K562 (cell line): Measurements from ENCODE around the gene SNRPA. TPM values are rescaled to one million over a fixed set of nuclear protein-coding genes. Genes with fewer than 3 reads are reported as not detected.
A peak's percentile ranks its signal among the peaks of the same experiment; 100 is the strongest.

ENCODE experiments used
- DMBX1 ChIP-seq: fragments of 250-450 bp; sonication (Bioruptor Pico); IDR thresholded peaks from 2 replicates; pipeline ENCODE4 v1.8.0; 2022; ENCODE audit warnings: inconsistent platforms, mild to moderate bottlenecking, moderate library complexity, borderline replicate concordance
- ETV1 ChIP-seq: fragments of 450-650 bp; conservative IDR thresholded peaks from 2 replicates; pipeline ENCODE4 v1.6.1; 2016; ENCODE audit warnings: missing genetic modification characterization, control low read depth, low read depth, missing compliant biosample characterization
- HDAC1 ChIP-seq, 2 experiments: fragments of 450-650 bp; IDR thresholded peaks; 2 replicates each; pipeline ENCODE4 v1.6.1; 2016 to 2017; ENCODE audit warnings: inconsistent platforms in 1 of 2, mild to moderate bottlenecking in 1 of 2, moderate library complexity in 1 of 2
- IRF9 ChIP-seq: fragments of 450-650 bp; IDR thresholded peaks from 2 replicates; pipeline ENCODE4 v1.6.1; 2016; ENCODE audit warnings: missing biosample characterization, missing genetic modification characterization
- PKNOX1 ChIP-seq: fragments of 450-650 bp; IDR thresholded peaks from 2 replicates; pipeline ENCODE4 v1.6.1; 2016
- RBBP5 ChIP-seq: fragments of 200-600 bp; sonication (generic); IDR thresholded peaks from 2 replicates; pipeline ENCODE4 v1.6.1; 2012; ENCODE audit warnings: borderline replicate concordance, mild to moderate bottlenecking, low read length, control low read depth, inconsistent platforms; ENCODE audit not compliant: insufficient read depth, poor library complexity, severe bottlenecking
- RBM17 ChIP-seq: fragments of 200-400 bp; formaldehyde crosslinking; IDR thresholded peaks from 2 replicates; pipeline ENCODE4 v1.6.1; 2017; ENCODE audit warnings: low read depth, mild to moderate bottlenecking, low read length, borderline replicate concordance
- THAP12 ChIP-seq: fragments of 250-450 bp; sonication (Bioruptor Pico); IDR thresholded peaks from 2 replicates; pipeline ENCODE4 v1.9.0; 2021; ENCODE audit warnings: mild to moderate bottlenecking, inconsistent platforms
- YY1 ChIP-seq, 3 experiments: IDR thresholded peaks; 2 replicates each; pipeline ENCODE4 v1.6.1; 2011; ENCODE audit warnings: low read length in 2 of 3, mild to moderate bottlenecking in 2 of 3, moderate library complexity in 2 of 3, borderline replicate concordance in 1 of 3, control low read depth in 1 of 3, low read depth in 1 of 3; ENCODE audit not compliant: insufficient read depth in 3 of 3, insufficient replicate concordance in 2 of 3, control insufficient read depth in 1 of 3, insufficient read length in 1 of 3; ENCODE audit errors: extremely low read depth in 1 of 3
- ZNF318 ChIP-seq, 2 experiments: fragments of 450-650 bp; IDR thresholded peaks; 2 replicates each; pipeline ENCODE4 v1.6.1; 2016; ENCODE audit warnings: mild to moderate bottlenecking in 2 of 2, borderline replicate concordance in 1 of 2, low read depth in 1 of 2, moderate library complexity in 1 of 2
- ZNF696 ChIP-seq: fragments of 250-450 bp; sonication (Bioruptor Pico); conservative IDR thresholded peaks from 2 replicates; pipeline ENCODE4 v1.4.0; 2020; ENCODE audit warnings: mild to moderate bottlenecking, moderate library complexity
- polyA plus RNA-seq, 8 experiments: library from polyadenylated mRNA; depleted of rRNA in 4 of 8; stranded (reverse) in 5 of 8; unstranded in 3 of 8; fragments of >200 nt; fragmentation: Nextera tagmentation in 2 of 8; fragmentation: Illumina TruSeq in 1 of 8; extraction: Ambion mirVana in 2 of 8; extraction: Trizol in 1 of 8; gene quantifications; 2 replicates each; pipeline versions ENCODE4 v1.2.1 to v1.2.3, GENCODE V29; 2011 to 2014; ENCODE audit warnings: inconsistent platforms in 1 of 8, missing spikeins in 1 of 8
- total RNA-seq, 7 experiments: library from RNA; depleted of rRNA in 6 of 7; stranded (reverse); fragments of >200 nt in 6 of 7; fragmentation: Illumina TruSeq in 2 of 7; extraction: Trizol in 2 of 7; gene quantifications; 2 replicates each; pipeline versions ENCODE4 v1.2.1 to v1.2.3, GENCODE V29; 2011 to 2021; ENCODE audit warnings: low replicate concordance in 1 of 7

The SNRPA gene
- total and polyA plus RNA-seq, 9 of the 15 experiments (the other 6 are each of a cell fraction or from before 2014, with no cell fraction given), result 16.3 to 311 (median 193) TPM

GRCh38 chr19:40750058-40750873 is 737 bp upstream of the SNRPA start, which contains the start of gene ACTMAP (continued):
- TF ChIP-seq PKNOX1, result peak; percentile 94
- TF ChIP-seq RBM17, result no peak
- TF ChIP-seq HDAC1 (IDR thresholded peaks at IDR 0.05), result peak in 1 of 2 experiments; percentile 77; a peak in 2 of 4 replicates
- TF ChIP-seq THAP12 (CRISPR knock-in tag), result no peak
- peak; percentile 86 for TF ChIP-seq DMBX1 (CRISPR knock-in tag)
- peak; percentile 87 for TF ChIP-seq ETV1
- TF ChIP-seq RBBP5, result peak; percentile 67
- no peak for TF ChIP-seq ZNF696 (CRISPR knock-in tag)
- peak; percentile 89 to 98 (median 96) for TF ChIP-seq YY1 (IDR thresholded peaks at IDR 0.05; ENCODE audit: borderline replicate concordance in 1 of 3, control insufficient read depth in 1 of 3, extremely low read depth in 1 of 3, insufficient read depth in 3 of 3, insufficient read length in 1 of 3, insufficient replicate concordance in 2 of 3, low read depth in 1 of 3, low read length in 2 of 3)
- peak in 1 of 2 experiments; percentile 38; a peak in 1 of 4 replicates for TF ChIP-seq ZNF318 (IDR thresholded peaks at IDR 0.05; ENCODE audit: borderline replicate concordance in 1 of 2, low read depth in 1 of 2)
- peak; percentile 73; the same call in 1 of the 2 replicates for TF ChIP-seq IRF9 (tag)
